H1 (cell line): ENCODE data around the gene DOCK11. TPM values are rescaled to one million over a fixed set of nuclear protein-coding genes. Genes with fewer than 3 reads are reported as not detected.

Source experiments
- CTCF ChIA-PET: fragments of 300-600 bp; sonication (Branson Sonifier 250); formaldehyde crosslinking; loops from one replicate; lab custom pipeline; 2021; ENCODE audit not compliant: partially characterized antibody; lab: Charles Lee
- POLR2A ChIA-PET: fragments of 300-600 bp; sonication (Branson Sonifier 250); formaldehyde crosslinking; loops from one replicate; lab custom pipeline; 2021; ENCODE audit warnings: inconsistent platforms; ENCODE audit not compliant: partially characterized antibody; lab: Charles Lee
- DNase-seq, 2 experiments: peaks; one replicate each; pipeline versions ENCODE4 v3.0.0 to v3.0.0-alpha.2; 2010 to 2022; ENCODE audit warnings: low spot score in 2 of 2, low read depth in 1 of 2, mixed read lengths in 1 of 2
- FAIRE-seq: peaks from 2 replicates; lab custom pipeline; 2011; peaks lifted over from hg19 to GRCh38; lab: Jason Lieb, UNC
- H2AFZ ChIP-seq: 2 replicates; pipeline ENCODE4 v1.8.1; 2012; ENCODE audit warnings: low read length, inconsistent platforms
- H2AK5ac ChIP-seq: 2 replicates; pipeline ENCODE4 v1.6.1; 2013; ENCODE audit warnings: low read depth, low read length
- H2BK120ac ChIP-seq: replicated peaks from 2 replicates; pipeline ENCODE3; 2013; ENCODE audit warnings: low read depth, low read length, inconsistent platforms
- H2BK12ac ChIP-seq: 2 replicates; pipeline ENCODE4 v1.6.1; 2013; ENCODE audit warnings: low read depth, low read length
- H2BK15ac ChIP-seq: 2 replicates; pipeline ENCODE4 v1.6.1; 2013; ENCODE audit warnings: low read length
- H2BK20ac ChIP-seq: 2 replicates; pipeline ENCODE4 v1.6.1; 2013; ENCODE audit warnings: low read length
- H2BK5ac ChIP-seq: 2 replicates; pipeline ENCODE4 v1.6.1; 2013; ENCODE audit warnings: low read depth, low read length
- H3K14ac ChIP-seq: 2 replicates; pipeline ENCODE4 v1.6.1; 2013; ENCODE audit warnings: inconsistent platforms; ENCODE audit not compliant: insufficient read length
- H3K18ac ChIP-seq: 2 replicates; pipeline ENCODE4 v1.6.1; 2013; ENCODE audit warnings: low read length; ENCODE audit errors: extremely low read depth
- H3K23ac ChIP-seq: 2 replicates; pipeline ENCODE4 v1.6.1; 2013; ENCODE audit warnings: inconsistent platforms; ENCODE audit not compliant: insufficient read length
- H3K23me2 ChIP-seq: 2 replicates; pipeline ENCODE4 v1.6.1; 2013; ENCODE audit warnings: low read depth, low read length
- H3K27ac ChIP-seq: 2 replicates; pipeline ENCODE4 v1.6.1; 2011; ENCODE audit warnings: low read depth, low read length, inconsistent platforms
- H3K27me3 ChIP-seq, 4 experiments: replicated peaks in 1 of 4; 1 replicate in 1 of 4; 2 replicates in 3 of 4; pipeline versions ENCODE4 v1.6.1 to v1.8.1; 2011 to 2013; ENCODE audit warnings: low read length in 3 of 4, mild to moderate bottlenecking in 3 of 4, inconsistent platforms in 2 of 4, mixed read lengths in 2 of 4, moderate library complexity in 1 of 4; ENCODE audit not compliant: control insufficient read depth in 3 of 4, insufficient read depth in 3 of 4; ENCODE audit errors: extremely low read depth in 1 of 4
- H3K36me3 ChIP-seq, 4 experiments: 2 replicates each; pipeline versions ENCODE4 v1.6.1 to v1.8.1; 2011 to 2013; ENCODE audit warnings: mild to moderate bottlenecking in 4 of 4, low read length in 3 of 4, moderate library complexity in 2 of 4, control low read depth in 1 of 4, inconsistent platforms in 1 of 4; ENCODE audit not compliant: insufficient read depth in 4 of 4, control insufficient read depth in 2 of 4
- H3K4ac ChIP-seq: replicated peaks from 2 replicates; pipeline ENCODE3; 2013; ENCODE audit warnings: low read length, low read depth, mixed read lengths, inconsistent platforms; ENCODE audit not compliant: insufficient read length
- H3K4me1 ChIP-seq, 4 experiments: replicated peaks in 1 of 4; 1 replicate in 1 of 4; 2 replicates in 3 of 4; pipeline versions ENCODE4 v1.6.1 to v1.8.1; 2011 to 2013; ENCODE audit warnings: low read length in 3 of 4, inconsistent platforms in 2 of 4, mixed read lengths in 1 of 4; ENCODE audit not compliant: insufficient read depth in 4 of 4, control insufficient read depth in 3 of 4
- H3K4me2 ChIP-seq, 2 experiments: 2 replicates each; pipeline versions ENCODE4 v1.6.1 to v1.8.1; 2011 to 2013; ENCODE audit warnings: low read depth in 2 of 2, low read length in 2 of 2, control low read depth in 1 of 2, inconsistent platforms in 1 of 2, mild to moderate bottlenecking in 1 of 2; ENCODE audit not compliant: insufficient read depth in 1 of 2
- H3K4me3 ChIP-seq, 4 experiments: fragments of 200-600, 300-600 bp in 1 of 4; sonication (generic), shearing (Covaris generic), sonication (Bioruptor Twin) in 1 of 4; 2 replicates each; pipeline versions ENCODE4 v1.5.1 to v1.8.1; 2011 to 2016; ENCODE audit warnings: low read length in 4 of 4, low read depth in 3 of 4, control low read depth in 2 of 4, inconsistent platforms in 2 of 4, mild to moderate bottlenecking in 2 of 4, mixed read lengths in 1 of 4, moderate library complexity in 1 of 4; ENCODE audit not compliant: insufficient read depth in 2 of 4; ENCODE audit errors: extremely low read depth in 1 of 4
- H3K56ac ChIP-seq: replicated peaks from 2 replicates; pipeline ENCODE3; 2013; ENCODE audit warnings: low read depth, mild to moderate bottlenecking, mixed read lengths, low read length, inconsistent platforms; ENCODE audit not compliant: insufficient read length
- H3K79me1 ChIP-seq: 2 replicates; pipeline ENCODE4 v1.6.1; 2013; ENCODE audit warnings: low read depth, low read length, control low read depth
- H3K79me2 ChIP-seq, 2 experiments: 2 replicates each; pipeline versions ENCODE4 v1.6.1 to v1.8.1; 2012 to 2013; ENCODE audit warnings: low read length in 2 of 2, mild to moderate bottlenecking in 2 of 2, inconsistent platforms in 1 of 2; ENCODE audit not compliant: insufficient read depth in 2 of 2, control insufficient read depth in 1 of 2
- H3K9ac ChIP-seq, 4 experiments: replicated peaks in 1 of 4; 1 replicate in 1 of 4; 2 replicates in 3 of 4; pipeline versions ENCODE4 v1.6.1 to v1.8.1; 2011 to 2013; ENCODE audit warnings: low read depth in 3 of 4, low read length in 3 of 4, control low read depth in 2 of 4, mild to moderate bottlenecking in 2 of 4, moderate library complexity in 2 of 4, inconsistent platforms in 1 of 4; ENCODE audit errors: extremely low read depth in 1 of 4
- H3K9me3 ChIP-seq, 2 experiments: 2 replicates each; pipeline versions ENCODE4 v1.6.1 to v1.8.1; 2012 to 2013; ENCODE audit warnings: mild to moderate bottlenecking in 2 of 2, moderate library complexity in 2 of 2, control low read depth in 1 of 2, inconsistent platforms in 1 of 2, low read depth in 1 of 2, low read length in 1 of 2, mixed read lengths in 1 of 2; ENCODE audit not compliant: insufficient read depth in 2 of 2
- H4K20me1 ChIP-seq, 2 experiments: replicated peaks in 1 of 2; 2 replicates each; pipeline versions ENCODE3 to v1.8.1; 2011 to 2013; ENCODE audit warnings: inconsistent platforms in 2 of 2, low read length in 2 of 2, mild to moderate bottlenecking in 1 of 2; ENCODE audit not compliant: insufficient read depth in 2 of 2, control insufficient read depth in 1 of 2
- H4K5ac ChIP-seq: 2 replicates; pipeline ENCODE4 v1.6.1; 2013; ENCODE audit warnings: low read length, low read depth, mixed read lengths, inconsistent platforms; ENCODE audit not compliant: insufficient read length
- H4K8ac ChIP-seq: 2 replicates; pipeline ENCODE4 v1.8.0; 2013; ENCODE audit warnings: mild to moderate bottlenecking, moderate library complexity, low read length, inconsistent platforms; ENCODE audit not compliant: insufficient read depth; ENCODE audit errors: extremely low read depth
- H4K91ac ChIP-seq: replicated peaks from 2 replicates; pipeline ENCODE3; 2013; ENCODE audit warnings: low read length, mixed read lengths, inconsistent platforms; ENCODE audit not compliant: insufficient read length
- CHD2 ChIP-seq: IDR thresholded peaks from 2 replicates; pipeline ENCODE4 v1.6.1; 2012; ENCODE audit warnings: low read length, improper control_type of control experiment
- GABPA ChIP-seq: IDR thresholded peaks from 2 replicates; pipeline ENCODE4 v1.6.1; 2011; ENCODE audit warnings: mild to moderate bottlenecking, low read length, moderate library complexity, borderline replicate concordance; ENCODE audit not compliant: insufficient read depth
- GTF2F1 ChIP-seq: IDR thresholded peaks from 2 replicates; pipeline ENCODE4 v1.6.1; 2012; ENCODE audit warnings: low read depth, low read length, improper control_type of control experiment, borderline replicate concordance
- PHF8 ChIP-seq: fragments of 200-600 bp; sonication (generic); conservative IDR thresholded peaks from 2 replicates; pipeline ENCODE4 v1.7.1; 2012; ENCODE audit warnings: low read depth, mild to moderate bottlenecking, inconsistent platforms, low read length, moderate library complexity
- WGBS, 2 experiments: shearing (Covaris generic) in 1 of 2; methylation state at CpG; one replicate each; pipeline versions ENCODE4 v1.1.6 to v1.1.7; 2013 to 2015; ENCODE audit warnings: low lambda C conversion rate in 2 of 2, mixed read lengths in 2 of 2, inconsistent platforms in 1 of 2, low coverage in 1 of 2, missing lambda C conversion rate in 1 of 2; ENCODE audit not compliant: insufficient replicate concordance in 2 of 2, insufficient coverage in 1 of 2, insufficient read length in 1 of 2; ENCODE audit errors: extremely low coverage in 1 of 2, missing lambda C conversion rate in 1 of 2; 5-methylcytosine and 5-hydroxymethylcytosine counted together
- polyA plus RNA-seq, 7 experiments: library from polyadenylated mRNA; depleted of rRNA in 3 of 7; stranded (reverse) in 5 of 7; unstranded in 2 of 7; fragments of >200 nt in 5 of 7; fragments of 200-250 nt in 2 of 7; gene quantifications; 1 replicate in 5 of 7; 2 replicates in 1 of 7; 4 replicates in 1 of 7; pipeline versions ENCODE4 v1.2.1 to v1.2.3, GENCODE V29; 2011 to 2013; ENCODE audit warnings: missing spikeins in 2 of 7, mixed read lengths in 2 of 7
- total RNA-seq: library from RNA; stranded (reverse); fragmentation: NEBNext Ultra II Directional; extraction: Animal tissue kit (Norgen Biotek cat#: 25700); gene quantifications from 2 replicates; pipeline ENCODE4 v1.2.1, GENCODE V29; 2021

Gene DOCK11
- total and polyA plus RNA-seq, 2 of the 8 experiments (the other 6 are each of a cell fraction or from before 2014, with no cell fraction given), result 4.9 to 12.0 TPM

GRCh38 chrX:118654331-118654730 is 158.7 kb downstream of the DOCK11 start:
- H3K4ac ChIP-seq, result no peak overlapping the region
- H3K18ac ChIP-seq, result no peak overlapping the region
- no peak overlapping the region for H2BK15ac ChIP-seq
- TF ChIP-seq GABPA (no peak), GTF2F1 (no peak), CHD2 (no peak), PHF8 (no peak)
- TF ChIP-seq, all 59 proteins: peak for 0
- Histone ChIP-seq H3K56ac (no peak overlapping the region), H3K9me3 (no peaks in the 10 kb centered on the region), H3K27ac (no peak overlapping the region), H4K5ac (no peak overlapping the region), H3K14ac (no peak overlapping the region), H4K20me1 (no peaks in the 10 kb centered on the region), H3K4me1 (no peaks in the 10 kb centered on the region), H4K8ac (no peak overlapping the region), H3K36me3 (no peaks in the 10 kb centered on the region; a peak in 1 of 8 replicates), H3K4me3 (no peak overlapping the region), H3K79me1 (no peaks in the 10 kb centered on the region), H3K4me2 (no peak overlapping the region), H2BK120ac (no peak overlapping the region), H2BK5ac (no peak overlapping the region), H2AK5ac (no peak overlapping the region), H2BK20ac (no peak overlapping the region), H2BK12ac (no peak overlapping the region), H3K9ac (no peak overlapping the region), H2AFZ (no peak overlapping the region), H3K79me2 (no peaks in the 10 kb centered on the region), H3K23me2 (no peaks in the 10 kb centered on the region), H3K23ac (no peak overlapping the region), H4K91ac (no peak overlapping the region), H3K27me3 (no peaks in the 10 kb centered on the region)
- ChIA-PET CTCF (no interaction called here), POLR2A (no interaction called here)
- 93% methylated on average over 3 of the region's 3 CpGs; no CpG with 5 or more reads in 1 of the 2 experiments for WGBS, 2 experiments
- no peak for DNase-seq
- no peak for FAIRE-seq
